H9 (cell line): ENCODE data around the gene PDE1C. TPM values are rescaled to one million over a fixed set of nuclear protein-coding genes. Genes with fewer than 3 reads are reported as not detected.

Experiments used
- DNase-seq: peaks from one replicate; pipeline ENCODE4 v3.0.0-alpha.2; 2017
- H2AFZ ChIP-seq: one replicate; pipeline ENCODE4 v1.6.1; 2013; ENCODE audit warnings: mild to moderate bottlenecking, low read length, control low read depth, moderate library complexity
- H2AK5ac ChIP-seq: 2 replicates; pipeline ENCODE4 v1.6.1; 2013; ENCODE audit warnings: low read length, control low read depth, mixed read lengths; ENCODE audit not compliant: insufficient read length
- H2BK120ac ChIP-seq: one replicate; pipeline ENCODE4 v1.6.1; 2013; ENCODE audit warnings: low read depth, mild to moderate bottlenecking, low read length, control low read depth, inconsistent platforms; ENCODE audit not compliant: poor library complexity, severe bottlenecking
- H2BK12ac ChIP-seq: 2 replicates; pipeline ENCODE4 v1.6.1; 2013; ENCODE audit warnings: low read length, control low read depth, mixed read lengths, low read depth; ENCODE audit not compliant: insufficient read length
- H2BK15ac ChIP-seq: 2 replicates; pipeline ENCODE4 v1.6.1; 2013; ENCODE audit warnings: low read depth, low read length, control low read depth
- H2BK20ac ChIP-seq: one replicate; pipeline ENCODE4 v1.6.1; 2013; ENCODE audit warnings: low read depth, mild to moderate bottlenecking, low read length, control low read depth, inconsistent platforms; ENCODE audit not compliant: poor library complexity, severe bottlenecking
- H2BK5ac ChIP-seq: 2 replicates; pipeline ENCODE4 v1.6.1; 2013; ENCODE audit warnings: low read length, control low read depth, mixed read lengths; ENCODE audit not compliant: insufficient read length
- H3K14ac ChIP-seq: 2 replicates; pipeline ENCODE4 v1.6.1; 2013; ENCODE audit warnings: low read length, control low read depth; ENCODE audit not compliant: insufficient read depth
- H3K18ac ChIP-seq: 2 replicates; pipeline ENCODE4 v1.6.1; 2013; ENCODE audit warnings: low read depth, mild to moderate bottlenecking, mixed read lengths, low read length, control low read depth; ENCODE audit not compliant: insufficient read length
- H3K23ac ChIP-seq: 2 replicates; pipeline ENCODE4 v1.6.1; 2013; ENCODE audit warnings: low read length, control low read depth, mixed read lengths, low read depth; ENCODE audit not compliant: insufficient read length
- H3K23me2 ChIP-seq: 2 replicates; pipeline ENCODE4 v1.6.1; 2013; ENCODE audit warnings: low read depth, mild to moderate bottlenecking, mixed read lengths, low read length, control low read depth; ENCODE audit not compliant: insufficient read length, poor library complexity, severe bottlenecking
- H3K27ac ChIP-seq: 2 replicates; pipeline ENCODE4 v1.5.1; 2013; ENCODE audit warnings: low read length, control low read depth, mixed read lengths, low read depth; ENCODE audit not compliant: insufficient read length
- H3K27me3 ChIP-seq: 2 replicates; pipeline ENCODE4 v1.6.1; 2013; ENCODE audit warnings: low read length, control low read depth, inconsistent platforms; ENCODE audit not compliant: insufficient read depth
- H3K4ac ChIP-seq: 2 replicates; pipeline ENCODE4 v1.6.1; 2013; ENCODE audit warnings: low read depth, mild to moderate bottlenecking, control low read depth, inconsistent platforms, low read length, moderate library complexity
- H3K4me1 ChIP-seq: 2 replicates; pipeline ENCODE4 v1.6.1; 2013; ENCODE audit warnings: low read length, control low read depth, inconsistent platforms; ENCODE audit not compliant: insufficient read depth
- H3K4me2 ChIP-seq: 2 replicates; pipeline ENCODE4 v1.6.1; 2013; ENCODE audit warnings: low read length, control low read depth, mixed read lengths; ENCODE audit not compliant: insufficient read length, insufficient read depth
- H3K56ac ChIP-seq: 2 replicates; pipeline ENCODE4 v1.6.1; 2013; ENCODE audit warnings: low read depth, mild to moderate bottlenecking, mixed read lengths, low read length, control low read depth; ENCODE audit not compliant: insufficient read length
- H3K79me1 ChIP-seq: 2 replicates; pipeline ENCODE4 v1.6.1; 2013; ENCODE audit warnings: low read depth, mild to moderate bottlenecking, moderate library complexity, low read length, control low read depth, inconsistent platforms; ENCODE audit not compliant: insufficient read depth, poor library complexity, severe bottlenecking
- H3K79me2 ChIP-seq: 2 replicates; pipeline ENCODE4 v1.6.1; 2013; ENCODE audit warnings: low read length, control low read depth, inconsistent platforms; ENCODE audit not compliant: insufficient read depth
- H3K9ac ChIP-seq: 2 replicates; pipeline ENCODE4 v1.6.1; 2013; ENCODE audit warnings: low read length, control low read depth, mixed read lengths; ENCODE audit not compliant: insufficient read length; ENCODE audit errors: extremely low read depth
- H3K9me3 ChIP-seq: one replicate; pipeline ENCODE4 v1.6.1; 2013; ENCODE audit warnings: low read depth, low read length, inconsistent platforms; ENCODE audit not compliant: control insufficient read depth
- H3T11ph ChIP-seq: one replicate; pipeline ENCODE4 v1.6.1; 2013; ENCODE audit warnings: mild to moderate bottlenecking, low read length, control low read depth, inconsistent platforms
- H4K20me1 ChIP-seq: one replicate; pipeline ENCODE4 v1.6.1; 2013; ENCODE audit not compliant: control insufficient read depth, insufficient read length, insufficient read depth
- H4K5ac ChIP-seq: 2 replicates; pipeline ENCODE4 v1.6.1; 2013; ENCODE audit warnings: low read depth, mild to moderate bottlenecking, mixed read lengths, low read length, control low read depth; ENCODE audit not compliant: insufficient read length
- H4K8ac ChIP-seq: replicated peaks from 2 replicates; pipeline ENCODE4 v1.6.1; 2013; ENCODE audit warnings: low read length, control low read depth, mixed read lengths, low read depth; ENCODE audit not compliant: insufficient read length
- H4K91ac ChIP-seq: 2 replicates; pipeline ENCODE4 v1.6.1; 2013; ENCODE audit warnings: low read depth, mild to moderate bottlenecking, moderate library complexity, mixed read lengths, low read length, control low read depth; ENCODE audit not compliant: insufficient read length
- H3K27ac Mint-ChIP-seq, 3 experiments: 2 replicates in 2 of 3; 3 replicates in 1 of 3; pipeline ENCODE4 v1.8.0; 2020 to 2021; ENCODE audit warnings: mixed read lengths in 3 of 3, mild to moderate bottlenecking in 1 of 3, moderate library complexity in 1 of 3
- H3K27me3 Mint-ChIP-seq: 2 replicates; pipeline ENCODE4 v1.8.0; 2021; ENCODE audit warnings: low read depth, mild to moderate bottlenecking, moderate library complexity, mixed read lengths
- H3K36me3 Mint-ChIP-seq, 3 experiments: 2 replicates in 2 of 3; 3 replicates in 1 of 3; pipeline ENCODE4 v1.8.0; 2020 to 2021; ENCODE audit warnings: low read depth in 3 of 3, mixed read lengths in 3 of 3; ENCODE audit not compliant: insufficient read depth in 1 of 3
- H3K4me1 Mint-ChIP-seq, 2 experiments: 2 replicates each; pipeline ENCODE4 v1.8.0; 2020; ENCODE audit warnings: mixed read lengths in 2 of 2
- H3K4me3 Mint-ChIP-seq, 2 experiments: 2 replicates in 1 of 2; 3 replicates in 1 of 2; pipeline ENCODE4 v1.8.0; 2020 to 2021; ENCODE audit warnings: mild to moderate bottlenecking in 2 of 2, mixed read lengths in 2 of 2, moderate library complexity in 1 of 2
- H3K9me3 Mint-ChIP-seq, 2 experiments: 2 replicates in 1 of 2; 3 replicates in 1 of 2; pipeline ENCODE4 v1.8.0; 2020; ENCODE audit warnings: mild to moderate bottlenecking in 2 of 2, mixed read lengths in 2 of 2, moderate library complexity in 1 of 2
- CTCF ChIP-seq: fragments of 200-600 bp; sonication (generic); conservative IDR thresholded peaks from 3 replicates; pipeline ENCODE4 v1.8.0; 2021; ENCODE audit warnings: antibody characterized with exemption, mild to moderate bottlenecking
- WGBS: extraction: QIAGEN DNeasy Blood & Tissue Kit; methylation state at CpG from one replicate; pipeline ENCODE4 v1.1.7; 2013; ENCODE audit warnings: missing lambda C conversion rate, low lambda C conversion rate, mixed read lengths; ENCODE audit not compliant: insufficient read length; ENCODE audit errors: extremely low coverage; 5-methylcytosine and 5-hydroxymethylcytosine counted together
- total RNA-seq: library from RNA; stranded (reverse); gene quantifications from 2 replicates; pipeline ENCODE4 v1.2.1, GENCODE V29; 2021

PDE1C gene
- total RNA-seq, 1 experiment from 2014 or later = 0.17 TPM

GRCh38 chr7:31710171-31710570, 360.0 kb downstream of the PDE1C start:
- Mint-ChIP-seq H3K4me3 (no peak overlapping the region; a peak in 1 of 5 replicates), H3K27ac (no peak overlapping the region), H3K36me3 (peaks cover 29 to 33% (median 32%) of the 10 kb centered on the region in 3 experiments), H3K27me3 (peaks cover 91% of the 10 kb centered on the region), H3K9me3 (peaks cover 33% of the 10 kb centered on the region in 2 experiments), H3K4me1 (peaks cover 18 to 35% of the 10 kb centered on the region in 2 experiments)
- no CpG with 5 or more reads among the region's 1 CpG for WGBS
- Histone ChIP-seq H4K8ac (no peak overlapping the region), H3K23me2 (no peaks in the 10 kb centered on the region), H2BK12ac (no peak overlapping the region), H3T11ph (no peak overlapping the region), H2BK120ac (no peak overlapping the region), H3K4me2 (peak overlapping the region; percentile 23), H2BK5ac (no peak overlapping the region), H3K14ac (no peak overlapping the region), H3K9me3 (peaks cover 5% of the 10 kb centered on the region), H2AFZ (no peak overlapping the region), H2BK15ac (no peak overlapping the region), H3K56ac (no peak overlapping the region), H3K4ac (no peak overlapping the region), H2AK5ac (no peak overlapping the region), H3K27me3 (peaks cover 2% of the 10 kb centered on the region; the same call in 1 of the 2 replicates), H4K5ac (no peak overlapping the region), H4K91ac (no peak overlapping the region), H3K9ac (no peak overlapping the region), H3K27ac (no peak overlapping the region), H3K18ac (no peak overlapping the region), H3K79me2 (no peaks in the 10 kb centered on the region), H3K23ac (no peak overlapping the region), H3K79me1 (no peaks in the 10 kb centered on the region), H3K4me1 (peaks cover 5% of the 10 kb centered on the region; the same call in 1 of the 2 replicates), H4K20me1 (no peaks in the 10 kb centered on the region), H2BK20ac (no peak overlapping the region)
- no peak for TF ChIP-seq CTCF
- peak; percentile 43 for DNase-seq
